Thyroid gland (tissue), 4 donors: Measurements from ENCODE around the gene SUN1.
"Not testable (repeated sequence)": the region's sequence is repeated elsewhere in the genome, so short reads cannot be mapped to it uniquely, and the experiment has no call there.

Experiments
- POLR2A ChIP-seq, 2 donors: fragments of 450-650 bp; IDR thresholded peaks; one replicate each; pipeline ENCODE4 v1.6.1; 2017; ENCODE audit warnings: antibody characterized with exemption in 2 of 2, mild to moderate bottlenecking in 2 of 2, moderate library complexity in 1 of 2
- TF ChIP-seq, protein P1 (sequence below), 6 experiments: fragments of 200-600 bp in 3 of 6; fragments of 450-650 bp in 3 of 6; sonication (generic) in 3 of 6; IDR thresholded peaks; one replicate each; pipeline ENCODE4 v1.5.1; 2016 to 2019; ENCODE audit warnings: antibody characterized with exemption in 6 of 6, mild to moderate bottlenecking in 2 of 6, inconsistent platforms in 1 of 6, moderate library complexity in 1 of 6

- TF ChIP-seq, protein P1, sequence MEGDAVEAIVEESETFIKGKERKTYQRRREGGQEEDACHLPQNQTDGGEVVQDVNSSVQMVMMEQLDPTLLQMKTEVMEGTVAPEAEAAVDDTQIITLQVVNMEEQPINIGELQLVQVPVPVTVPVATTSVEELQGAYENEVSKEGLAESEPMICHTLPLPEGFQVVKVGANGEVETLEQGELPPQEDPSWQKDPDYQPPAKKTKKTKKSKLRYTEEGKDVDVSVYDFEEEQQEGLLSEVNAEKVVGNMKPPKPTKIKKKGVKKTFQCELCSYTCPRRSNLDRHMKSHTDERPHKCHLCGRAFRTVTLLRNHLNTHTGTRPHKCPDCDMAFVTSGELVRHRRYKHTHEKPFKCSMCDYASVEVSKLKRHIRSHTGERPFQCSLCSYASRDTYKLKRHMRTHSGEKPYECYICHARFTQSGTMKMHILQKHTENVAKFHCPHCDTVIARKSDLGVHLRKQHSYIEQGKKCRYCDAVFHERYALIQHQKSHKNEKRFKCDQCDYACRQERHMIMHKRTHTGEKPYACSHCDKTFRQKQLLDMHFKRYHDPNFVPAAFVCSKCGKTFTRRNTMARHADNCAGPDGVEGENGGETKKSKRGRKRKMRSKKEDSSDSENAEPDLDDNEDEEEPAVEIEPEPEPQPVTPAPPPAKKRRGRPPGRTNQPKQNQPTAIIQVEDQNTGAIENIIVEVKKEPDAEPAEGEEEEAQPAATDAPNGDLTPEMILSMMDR (IDR thresholded peaks at IDR 0.05) = not testable (repeated sequence)
- not testable (repeated sequence) for TF ChIP-seq POLR2A (IDR thresholded peaks at IDR 0.05)
Measured at GRCh38 chr7:846958-847650, 14.8 kb downstream of the SUN1 start.
